Right lung (tissue), 10 donors: ENCODE data around the gene VPS45. TPM values are rescaled to one million over a fixed set of nuclear protein-coding genes. Genes with fewer than 3 reads are reported as not detected.
"Not testable (repeated sequence)": the region's sequence is repeated elsewhere in the genome, so short reads cannot be mapped to it uniquely, and the experiment has no call there.

Experiments
- DNase-seq, 2 donors: peaks; one replicate each; pipeline ENCODE4 v3.0.0-alpha.2; 2013
- long read RNA-seq, 8 donors: transcript quantifications; one replicate each; lab custom pipeline, GENCODE V29; 2026
- polyA plus RNA-seq, 5 donors: library from polyadenylated mRNA; unstranded; fragments of 120-200 nt; gene quantifications; one replicate each; pipeline versions ENCODE4 v1.2.1 to v1.2.3, GENCODE V29; 2013; ENCODE audit warnings: inconsistent platforms in 1 of 5, low replicate concordance in 1 of 5; ENCODE audit not compliant: insufficient read length in 5 of 5, insufficient read depth in 1 of 5

Gene VPS45
- 10 to 100 TPM; 60.3 to 86.9 (median 77.7) TPM for polyA plus RNA-seq
- long read RNA-seq, donor 1, transcript VPS45-202 (15 exons, 2,790 nt), result major isoform, 10 of 36 reads
- long read RNA-seq, donor 1, partial matches to known transcripts, result 22 of 36 reads
- long read RNA-seq, donor 1, other reads (novel, unspliced or antisense), result 0 of 36 reads
- long read RNA-seq, donor 2, transcript VPS45-202 (15 exons, 2,790 nt), result major isoform, 8 of 17 reads
- long read RNA-seq, donor 2, partial matches to known transcripts, result 7 of 17 reads
- long read RNA-seq, donor 2, other reads (novel, unspliced or antisense), result 0 of 17 reads
- long read RNA-seq, donor 3, transcript VPS45-202 (15 exons, 2,790 nt), result major isoform, 11 of 37 reads
- long read RNA-seq, donor 3, partial matches to known transcripts, result 19 of 37 reads
- long read RNA-seq, donor 3, other reads (novel, unspliced or antisense), result 0 of 37 reads
- long read RNA-seq, donor 4, transcript VPS45-202 (15 exons, 2,790 nt), result major isoform, 7 of 9 reads
- long read RNA-seq, donor 4, partial matches to known transcripts, result 0 of 9 reads
- long read RNA-seq, donor 4, other reads (novel, unspliced or antisense), result 0 of 9 reads
- long read RNA-seq, donor 5, transcript VPS45-202 (15 exons, 2,790 nt), result major isoform, 14 of 22 reads
- long read RNA-seq, donor 5, partial matches to known transcripts, result 0 of 22 reads
- long read RNA-seq, donor 5, other reads (novel, unspliced or antisense), result 0 of 22 reads
- long read RNA-seq, donor 6, transcript VPS45-202 (15 exons, 2,790 nt), result major isoform, 8 of 15 reads
- long read RNA-seq, donor 6, partial matches to known transcripts, result 0 of 15 reads
- long read RNA-seq, donor 6, other reads (novel, unspliced or antisense), result 0 of 15 reads
- long read RNA-seq, donor 7, transcript VPS45-202 (15 exons, 2,790 nt), result major isoform, 7 of 12 reads
- long read RNA-seq, donor 7, partial matches to known transcripts, result 0 of 12 reads
- long read RNA-seq, donor 7, other reads (novel, unspliced or antisense), result 0 of 12 reads
- long read RNA-seq, donor 8, partial matches to known transcripts, result 0 of 4 reads
- long read RNA-seq, donor 8, other reads (novel, unspliced or antisense), result 0 of 4 reads

DNA sequence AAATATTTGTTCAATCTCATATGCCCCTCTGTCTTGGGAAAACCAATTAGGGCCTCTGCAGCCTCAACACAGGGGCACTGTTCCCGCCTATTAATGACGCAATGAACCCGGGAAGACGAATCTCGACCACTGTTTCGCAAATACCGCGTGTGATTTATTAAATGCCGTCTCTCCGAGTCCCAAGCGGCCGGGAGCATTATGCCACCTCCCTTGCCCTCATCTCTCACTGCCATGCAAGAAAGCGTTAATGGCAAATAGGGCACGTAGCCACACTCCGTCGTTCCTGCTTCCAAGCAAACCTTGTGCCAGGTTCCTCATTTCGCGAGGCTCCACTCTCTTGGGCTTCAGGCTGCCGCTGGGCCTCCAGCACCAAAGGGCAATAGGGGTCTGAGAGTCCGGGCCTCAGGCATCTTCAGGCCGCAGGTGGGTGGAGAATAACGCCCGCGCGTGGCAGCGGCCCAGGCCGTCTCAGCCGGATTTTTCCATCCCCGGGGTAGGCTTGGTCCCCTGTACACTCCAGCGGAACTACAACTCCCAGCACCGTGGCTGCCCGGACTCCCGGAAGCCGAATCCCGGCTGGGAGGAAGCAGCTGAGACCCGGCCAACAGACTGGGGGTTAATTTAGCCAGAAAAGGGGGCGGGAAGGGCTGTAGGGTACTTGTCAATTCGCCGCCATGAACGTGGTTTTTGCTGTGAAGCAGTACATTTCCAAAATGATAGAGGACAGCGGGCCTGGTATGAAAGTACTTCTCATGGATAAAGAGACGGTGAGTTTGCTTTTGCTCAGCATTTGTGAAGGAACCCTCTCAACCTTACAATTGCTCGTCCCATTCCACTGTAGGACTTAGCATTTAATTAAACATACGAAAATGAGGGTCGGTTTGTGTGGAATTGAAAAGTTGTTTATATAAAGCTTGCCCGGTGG, at the start of gene VPS45:
Gene VPS45 (plus strand): TSS at position 593 of the 925 bp plus-strand sequence. CDS start 82 bp downstream, at position 675.
- DNase-seq, result peak; percentile 91 to 93

DNA sequence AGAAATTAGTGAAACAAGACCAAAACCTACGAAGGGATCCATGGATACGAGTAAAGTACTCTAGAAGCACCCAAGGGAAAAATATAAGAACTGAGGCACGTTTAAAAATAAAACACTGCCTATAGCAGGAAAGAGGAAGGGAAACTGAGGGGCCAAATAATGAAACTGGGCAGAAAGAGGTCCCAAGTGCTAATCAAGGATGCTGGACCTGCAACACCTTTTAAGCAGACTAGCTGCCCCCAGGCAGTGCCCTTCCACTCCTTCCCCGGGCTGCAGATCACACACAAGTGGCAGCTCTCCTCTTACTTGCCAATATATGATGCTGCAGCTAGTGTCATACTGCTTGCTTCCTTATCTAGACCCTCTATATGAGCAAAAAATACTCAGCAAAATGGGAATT, 49.4 kb upstream of the VPS45 start:
- no peak for DNase-seq

DNA sequence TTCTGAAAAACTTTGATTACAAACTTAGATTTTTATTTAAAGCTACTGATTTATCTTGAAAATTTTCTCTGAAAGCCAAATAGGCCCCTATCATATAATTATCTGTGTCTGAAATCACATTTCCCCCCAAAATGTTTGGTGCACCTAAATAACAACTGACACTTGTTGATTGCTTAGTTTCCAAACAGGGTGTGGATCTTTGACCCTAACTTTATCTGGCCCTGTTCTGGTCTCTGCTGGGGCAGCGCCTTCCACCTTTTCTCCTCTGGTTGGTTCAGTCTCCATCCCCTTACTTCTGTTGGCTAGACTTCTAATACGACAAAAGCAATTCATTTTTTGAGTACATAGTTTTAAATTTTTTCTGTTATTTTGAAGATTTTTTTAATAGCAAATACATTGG, 46.9 kb upstream of the VPS45 start:
- no peak for DNase-seq

- no peak for DNase-seq
Observed at GRCh38 chr1:150021191-150021694, 46.3 kb upstream of the VPS45 start.

GRCh38 chr1:150022357-150022756, 45.2 kb upstream of the VPS45 start:
- no peak for DNase-seq

GRCh38 chr1:150024156-150024555, 43.4 kb upstream of the VPS45 start:
- no peak for DNase-seq

- DNase-seq, result no peak
Observed at GRCh38 chr1:150028322-150028721, 39.3 kb upstream of the VPS45 start.

DNA sequence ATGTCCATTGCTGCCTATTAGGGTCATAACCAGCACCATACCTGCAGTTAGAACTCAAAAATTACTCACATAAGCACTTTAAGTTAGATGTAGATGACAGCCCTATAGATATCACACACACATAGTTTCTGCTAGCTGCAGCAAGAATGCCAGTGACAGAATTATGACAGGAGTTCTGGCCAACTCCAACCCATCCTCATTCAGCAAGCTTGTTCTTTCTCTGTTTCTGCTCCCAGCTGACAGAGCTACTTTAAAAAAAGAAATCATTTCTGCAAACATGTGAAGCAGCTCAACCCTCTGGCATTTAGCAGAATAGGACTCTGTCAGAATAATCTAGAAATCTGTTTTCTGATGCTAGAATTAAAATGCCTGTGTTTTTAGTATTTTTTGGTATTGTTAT, 33.2 kb upstream of the VPS45 start:
- DNase-seq, result no peak

DNA sequence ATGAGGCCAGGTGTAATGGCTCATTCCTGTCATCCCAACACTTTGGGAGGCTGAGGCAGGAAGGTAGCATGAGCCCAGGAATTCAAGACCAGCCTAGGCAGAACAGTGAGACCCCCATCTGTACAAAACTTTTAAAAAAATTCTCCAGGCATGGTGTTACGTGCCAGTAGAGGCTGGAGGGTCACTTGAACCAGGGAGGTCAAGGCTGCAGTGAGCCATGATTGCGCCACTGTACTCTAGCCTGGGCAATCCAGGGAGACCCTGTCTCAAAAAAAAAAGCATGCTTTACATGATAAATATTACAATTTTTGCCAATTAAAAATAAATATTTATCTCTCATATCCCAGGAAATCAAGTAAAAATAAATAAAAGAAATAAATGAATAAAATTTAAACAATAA, 17.6 kb upstream of the VPS45 start:
- DNase-seq, result no peak

DNA sequence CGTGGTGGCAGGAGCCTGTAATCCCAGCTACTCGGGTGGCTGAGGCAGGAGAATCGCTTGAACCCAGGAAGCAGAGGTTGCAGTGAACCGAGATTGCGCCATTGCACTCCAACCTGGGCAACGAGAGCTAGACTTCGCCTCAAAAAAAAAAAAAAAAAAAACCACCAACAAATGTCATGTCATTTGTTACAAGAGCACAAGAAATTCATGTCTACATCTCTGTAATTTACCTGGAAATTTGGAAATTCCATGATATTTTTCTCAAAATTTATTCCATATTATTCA, 16.5 kb upstream of the VPS45 start:
- no peak for DNase-seq

GRCh38 chr1:150051905-150052412, 15.6 kb upstream of the VPS45 start:
- not testable (repeated sequence) for DNase-seq

DNA sequence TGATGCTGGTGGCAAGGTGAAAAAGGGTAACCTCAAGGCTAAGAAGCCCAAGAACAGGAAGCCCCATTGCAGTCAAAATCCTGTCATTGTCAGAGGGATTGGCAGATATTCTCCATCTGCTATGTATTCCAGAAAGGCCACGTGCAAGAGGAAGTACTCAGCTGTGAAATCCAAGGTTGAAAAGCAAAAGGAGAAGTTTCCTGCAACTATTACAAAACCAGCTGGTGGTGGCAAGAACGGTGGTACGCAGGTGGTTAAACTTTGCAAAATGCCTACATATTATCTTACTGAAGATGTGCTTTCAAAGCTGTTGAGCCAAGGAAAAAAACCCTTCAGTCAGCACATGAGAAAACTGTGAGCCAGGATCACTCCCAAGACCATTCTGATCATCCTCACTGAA, 13.7 kb upstream of the VPS45 start:
- no peak for DNase-seq

DNA sequence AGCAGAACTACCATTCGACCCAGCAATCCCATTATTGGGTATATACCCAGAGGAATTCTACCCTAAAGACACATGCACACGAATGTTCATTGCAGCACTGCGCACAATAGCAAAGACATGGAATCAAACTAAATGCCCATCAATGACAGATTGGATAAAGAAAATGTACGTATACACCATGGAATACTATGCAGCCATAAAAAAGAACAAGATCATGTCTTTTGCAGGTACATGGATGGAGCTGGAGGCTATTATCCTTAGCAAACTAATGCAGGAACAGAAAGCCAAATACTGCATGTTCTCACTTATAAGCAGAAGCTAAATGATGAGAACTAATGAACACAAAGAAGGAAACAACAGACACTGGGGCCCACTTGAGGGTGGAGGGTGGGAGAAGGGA, 12.1 kb upstream of the VPS45 start:
- not testable (repeated sequence) for DNase-seq

DNA sequence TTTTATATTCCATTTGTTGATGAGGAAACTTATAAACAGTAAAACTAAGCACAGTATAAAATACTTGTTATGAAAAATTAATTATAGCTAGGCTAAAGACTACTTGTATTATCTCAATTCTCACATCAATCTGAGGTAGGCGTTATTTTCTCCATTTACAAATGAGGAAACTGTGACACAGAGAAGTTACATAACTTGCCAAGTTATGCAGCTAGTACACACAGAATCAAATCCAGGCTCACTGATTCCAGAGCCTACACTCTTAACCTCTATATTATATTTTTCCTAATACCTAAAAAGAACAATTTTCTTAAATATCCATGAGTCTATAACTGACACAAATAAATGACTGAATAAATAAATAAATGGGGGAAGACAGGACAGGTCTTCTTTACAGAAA, 11.2 kb upstream of the VPS45 start:
- DNase-seq, result no peak

- no peak for DNase-seq
Observed at GRCh38 chr1:150060260-150060659, 7.3 kb upstream of the VPS45 start.

GRCh38 chr1:150061632-150062101, 5.9 kb upstream of the VPS45 start:
- DNase-seq, result peak; percentile 42 to 58

- no peak for DNase-seq
Observed at GRCh38 chr1:150062113-150062512, 5.5 kb upstream of the VPS45 start.

- DNase-seq, result no peak
Observed at GRCh38 chr1:150065184-150065871, 2.2 kb upstream of the VPS45 start.

- no peak for DNase-seq
Observed at GRCh38 chr1:150066328-150066727, 1.2 kb upstream of the VPS45 start.

DNA sequence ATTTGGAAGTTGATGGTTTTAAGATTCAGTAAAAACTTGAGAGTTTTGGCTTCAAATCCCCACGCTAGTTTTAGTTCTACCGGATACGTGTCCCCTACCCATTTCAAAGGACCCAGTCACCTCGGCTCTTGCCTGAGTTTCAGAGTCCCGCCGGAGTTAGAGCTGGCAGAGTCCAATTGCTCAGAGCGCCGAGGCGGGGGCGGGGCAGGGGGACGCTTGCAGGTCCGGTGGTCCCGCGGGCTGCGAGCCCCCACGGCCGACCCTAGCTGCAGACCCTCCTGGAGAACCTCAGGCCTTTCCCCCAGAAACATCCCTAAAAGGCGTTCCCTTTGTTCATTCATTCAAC, 765 bp upstream of the VPS45 start:
- DNase-seq, result no peak

- DNase-seq, result no peak
Observed at GRCh38 chr1:150068109-150068435, 496 bp downstream of the VPS45 start.
